H9 (cell line): Measurements from ENCODE around the gene GPR137. TPM values are rescaled to one million over a fixed set of nuclear protein-coding genes. Genes with fewer than 3 reads are reported as not detected.

Experiments
- DNase-seq: peaks from one replicate; pipeline ENCODE4 v3.0.0-alpha.2; 2017
- H2AFZ ChIP-seq: one replicate; pipeline ENCODE4 v1.6.1; 2013; ENCODE audit warnings: mild to moderate bottlenecking, low read length, control low read depth, moderate library complexity
- H2AK5ac ChIP-seq: 2 replicates; pipeline ENCODE4 v1.6.1; 2013; ENCODE audit warnings: low read length, control low read depth, mixed read lengths; ENCODE audit not compliant: insufficient read length
- H2BK120ac ChIP-seq: one replicate; pipeline ENCODE4 v1.6.1; 2013; ENCODE audit warnings: low read depth, mild to moderate bottlenecking, low read length, control low read depth, inconsistent platforms; ENCODE audit not compliant: poor library complexity, severe bottlenecking
- H2BK12ac ChIP-seq: 2 replicates; pipeline ENCODE4 v1.6.1; 2013; ENCODE audit warnings: low read length, control low read depth, mixed read lengths, low read depth; ENCODE audit not compliant: insufficient read length
- H2BK15ac ChIP-seq: 2 replicates; pipeline ENCODE4 v1.6.1; 2013; ENCODE audit warnings: low read depth, low read length, control low read depth
- H2BK20ac ChIP-seq: one replicate; pipeline ENCODE4 v1.6.1; 2013; ENCODE audit warnings: low read depth, mild to moderate bottlenecking, low read length, control low read depth, inconsistent platforms; ENCODE audit not compliant: poor library complexity, severe bottlenecking
- H2BK5ac ChIP-seq: 2 replicates; pipeline ENCODE4 v1.6.1; 2013; ENCODE audit warnings: low read length, control low read depth, mixed read lengths; ENCODE audit not compliant: insufficient read length
- H3K14ac ChIP-seq: 2 replicates; pipeline ENCODE4 v1.6.1; 2013; ENCODE audit warnings: low read length, control low read depth; ENCODE audit not compliant: insufficient read depth
- H3K18ac ChIP-seq: 2 replicates; pipeline ENCODE4 v1.6.1; 2013; ENCODE audit warnings: low read depth, mild to moderate bottlenecking, mixed read lengths, low read length, control low read depth; ENCODE audit not compliant: insufficient read length
- H3K23ac ChIP-seq: 2 replicates; pipeline ENCODE4 v1.6.1; 2013; ENCODE audit warnings: low read length, control low read depth, mixed read lengths, low read depth; ENCODE audit not compliant: insufficient read length
- H3K23me2 ChIP-seq: 2 replicates; pipeline ENCODE4 v1.6.1; 2013; ENCODE audit warnings: low read depth, mild to moderate bottlenecking, mixed read lengths, low read length, control low read depth; ENCODE audit not compliant: insufficient read length, poor library complexity, severe bottlenecking
- H3K27ac ChIP-seq: 2 replicates; pipeline ENCODE4 v1.5.1; 2013; ENCODE audit warnings: low read length, control low read depth, mixed read lengths, low read depth; ENCODE audit not compliant: insufficient read length
- H3K27me3 ChIP-seq: 2 replicates; pipeline ENCODE4 v1.6.1; 2013; ENCODE audit warnings: low read length, control low read depth, inconsistent platforms; ENCODE audit not compliant: insufficient read depth
- H3K4ac ChIP-seq: 2 replicates; pipeline ENCODE4 v1.6.1; 2013; ENCODE audit warnings: low read depth, mild to moderate bottlenecking, control low read depth, inconsistent platforms, low read length, moderate library complexity
- H3K4me1 ChIP-seq: 2 replicates; pipeline ENCODE4 v1.6.1; 2013; ENCODE audit warnings: low read length, control low read depth, inconsistent platforms; ENCODE audit not compliant: insufficient read depth
- H3K4me2 ChIP-seq: 2 replicates; pipeline ENCODE4 v1.6.1; 2013; ENCODE audit warnings: low read length, control low read depth, mixed read lengths; ENCODE audit not compliant: insufficient read length, insufficient read depth
- H3K56ac ChIP-seq: 2 replicates; pipeline ENCODE4 v1.6.1; 2013; ENCODE audit warnings: low read depth, mild to moderate bottlenecking, mixed read lengths, low read length, control low read depth; ENCODE audit not compliant: insufficient read length
- H3K79me1 ChIP-seq: 2 replicates; pipeline ENCODE4 v1.6.1; 2013; ENCODE audit warnings: low read depth, mild to moderate bottlenecking, moderate library complexity, low read length, control low read depth, inconsistent platforms; ENCODE audit not compliant: insufficient read depth, poor library complexity, severe bottlenecking
- H3K79me2 ChIP-seq: 2 replicates; pipeline ENCODE4 v1.6.1; 2013; ENCODE audit warnings: low read length, control low read depth, inconsistent platforms; ENCODE audit not compliant: insufficient read depth
- H3K9ac ChIP-seq: 2 replicates; pipeline ENCODE4 v1.6.1; 2013; ENCODE audit warnings: low read length, control low read depth, mixed read lengths; ENCODE audit not compliant: insufficient read length; ENCODE audit errors: extremely low read depth
- H3K9me3 ChIP-seq: one replicate; pipeline ENCODE4 v1.6.1; 2013; ENCODE audit warnings: low read depth, low read length, inconsistent platforms; ENCODE audit not compliant: control insufficient read depth
- H3T11ph ChIP-seq: one replicate; pipeline ENCODE4 v1.6.1; 2013; ENCODE audit warnings: mild to moderate bottlenecking, low read length, control low read depth, inconsistent platforms
- H4K20me1 ChIP-seq: one replicate; pipeline ENCODE4 v1.6.1; 2013; ENCODE audit not compliant: control insufficient read depth, insufficient read length, insufficient read depth
- H4K5ac ChIP-seq: 2 replicates; pipeline ENCODE4 v1.6.1; 2013; ENCODE audit warnings: low read depth, mild to moderate bottlenecking, mixed read lengths, low read length, control low read depth; ENCODE audit not compliant: insufficient read length
- H4K8ac ChIP-seq: replicated peaks from 2 replicates; pipeline ENCODE4 v1.6.1; 2013; ENCODE audit warnings: low read length, control low read depth, mixed read lengths, low read depth; ENCODE audit not compliant: insufficient read length
- H4K91ac ChIP-seq: 2 replicates; pipeline ENCODE4 v1.6.1; 2013; ENCODE audit warnings: low read depth, mild to moderate bottlenecking, moderate library complexity, mixed read lengths, low read length, control low read depth; ENCODE audit not compliant: insufficient read length
- H3K27ac Mint-ChIP-seq, 3 experiments: 2 replicates in 2 of 3; 3 replicates in 1 of 3; pipeline ENCODE4 v1.8.0; 2020 to 2021; ENCODE audit warnings: mixed read lengths in 3 of 3, mild to moderate bottlenecking in 1 of 3, moderate library complexity in 1 of 3
- H3K27me3 Mint-ChIP-seq: 2 replicates; pipeline ENCODE4 v1.8.0; 2021; ENCODE audit warnings: low read depth, mild to moderate bottlenecking, moderate library complexity, mixed read lengths
- H3K36me3 Mint-ChIP-seq, 3 experiments: 2 replicates in 2 of 3; 3 replicates in 1 of 3; pipeline ENCODE4 v1.8.0; 2020 to 2021; ENCODE audit warnings: low read depth in 3 of 3, mixed read lengths in 3 of 3; ENCODE audit not compliant: insufficient read depth in 1 of 3
- H3K4me1 Mint-ChIP-seq, 2 experiments: 2 replicates each; pipeline ENCODE4 v1.8.0; 2020; ENCODE audit warnings: mixed read lengths in 2 of 2
- H3K4me3 Mint-ChIP-seq, 2 experiments: 2 replicates in 1 of 2; 3 replicates in 1 of 2; pipeline ENCODE4 v1.8.0; 2020 to 2021; ENCODE audit warnings: mild to moderate bottlenecking in 2 of 2, mixed read lengths in 2 of 2, moderate library complexity in 1 of 2
- H3K9me3 Mint-ChIP-seq, 2 experiments: 2 replicates in 1 of 2; 3 replicates in 1 of 2; pipeline ENCODE4 v1.8.0; 2020; ENCODE audit warnings: mild to moderate bottlenecking in 2 of 2, mixed read lengths in 2 of 2, moderate library complexity in 1 of 2
- CTCF ChIP-seq: fragments of 200-600 bp; sonication (generic); conservative IDR thresholded peaks from 3 replicates; pipeline ENCODE4 v1.8.0; 2021; ENCODE audit warnings: antibody characterized with exemption, mild to moderate bottlenecking
- WGBS: extraction: QIAGEN DNeasy Blood & Tissue Kit; methylation state at CpG from one replicate; pipeline ENCODE4 v1.1.7; 2013; ENCODE audit warnings: missing lambda C conversion rate, low lambda C conversion rate, mixed read lengths; ENCODE audit not compliant: insufficient read length; ENCODE audit errors: extremely low coverage; 5-methylcytosine and 5-hydroxymethylcytosine counted together
- total RNA-seq: library from RNA; stranded (reverse); gene quantifications from 2 replicates; pipeline ENCODE4 v1.2.1, GENCODE V29; 2021

The GPR137 gene
- total RNA-seq, 1 experiment from 2014 or later, result 39.6 TPM

GRCh38 chr11:64239662-64240434 lies 45.8 kb upstream of the GPR137 start:
- H4K8ac ChIP-seq, result no peak overlapping the region
- no peak overlapping the region for H2AK5ac ChIP-seq
- H4K91ac ChIP-seq, result no peak overlapping the region
- H2AFZ ChIP-seq, result no peak overlapping the region
- Mint-ChIP-seq H3K4me3 (peak overlapping the region; percentile 85 to 93), H3K9me3 (no peaks in the 10 kb centered on the region), H3K27me3 (no peaks in the 10 kb centered on the region), H3K36me3 (peaks cover 13 to 44% (median 26%) of the 10 kb centered on the region in 3 experiments), H3K27ac (peak overlapping the region; percentile 99; a peak in 6 of 7 replicates), H3K4me1 (peaks cover 28 to 30% of the 10 kb centered on the region in 2 experiments)
- no peak overlapping the region for H3K18ac ChIP-seq
- H3K56ac ChIP-seq, result no peak overlapping the region
- no peak overlapping the region for H2BK15ac ChIP-seq
- H3K79me1 ChIP-seq, result no peaks in the 10 kb centered on the region
- H2BK12ac ChIP-seq, result no peak overlapping the region
- H3K14ac ChIP-seq, result peak overlapping the region; percentile 26; the same call in 1 of the 2 replicates
- no peaks in the 10 kb centered on the region for H3K4me1 ChIP-seq
- H3K9me3 ChIP-seq, result no peaks in the 10 kb centered on the region
- no peak overlapping the region for H3T11ph ChIP-seq
- no peak overlapping the region for H3K23ac ChIP-seq
- H3K23me2 ChIP-seq, result peaks cover 10% of the 10 kb centered on the region
- no peak overlapping the region for H4K5ac ChIP-seq
- no peak overlapping the region for H3K4ac ChIP-seq
- peak overlapping the region; percentile 63 for H3K4me2 ChIP-seq
- no peak overlapping the region for H2BK120ac ChIP-seq
- WGBS, result no CpG with 5 or more reads among the region's 11 CpGs
- H3K27me3 ChIP-seq, result no peaks in the 10 kb centered on the region
- H2BK5ac ChIP-seq, result no peak overlapping the region
- H2BK20ac ChIP-seq, result no peak overlapping the region
- no peaks in the 10 kb centered on the region for H4K20me1 ChIP-seq
- H3K27ac ChIP-seq, result no peak overlapping the region
- peak overlapping the region; percentile 3 for H3K9ac ChIP-seq
- no peak for DNase-seq
- H3K79me2 ChIP-seq, result peaks cover 2% of the 10 kb centered on the region; the same call in 1 of the 2 replicates
- no peak for TF ChIP-seq CTCF
